Astrocyte of the cerebellum (primary cell): ENCODE results near the gene USH1C.

Source experiments
- DNase-seq: peaks from one replicate; pipeline ENCODE4 v3.0.0-alpha.2; 2011; ENCODE audit warnings: low read depth
- H3K4me3 ChIP-seq: 2 replicates; pipeline ENCODE4 v1.5.1; 2011; ENCODE audit warnings: mild to moderate bottlenecking, low read depth, low read length, moderate library complexity
- in situ Hi-C: cut with HindIII; loops from 2 replicates; pipeline ENCODE4 v1.10.0; 2017; ENCODE audit warnings: low sequenced_read_pairs
- TF ChIP-seq, protein P1 (sequence below): IDR thresholded peaks from 2 replicates; pipeline ENCODE4 v1.5.1; 2012; ENCODE audit warnings: low read length, low read depth, moderate library complexity, mild to moderate bottlenecking; ENCODE audit errors: missing control alignments

Gene USH1C

DNA sequence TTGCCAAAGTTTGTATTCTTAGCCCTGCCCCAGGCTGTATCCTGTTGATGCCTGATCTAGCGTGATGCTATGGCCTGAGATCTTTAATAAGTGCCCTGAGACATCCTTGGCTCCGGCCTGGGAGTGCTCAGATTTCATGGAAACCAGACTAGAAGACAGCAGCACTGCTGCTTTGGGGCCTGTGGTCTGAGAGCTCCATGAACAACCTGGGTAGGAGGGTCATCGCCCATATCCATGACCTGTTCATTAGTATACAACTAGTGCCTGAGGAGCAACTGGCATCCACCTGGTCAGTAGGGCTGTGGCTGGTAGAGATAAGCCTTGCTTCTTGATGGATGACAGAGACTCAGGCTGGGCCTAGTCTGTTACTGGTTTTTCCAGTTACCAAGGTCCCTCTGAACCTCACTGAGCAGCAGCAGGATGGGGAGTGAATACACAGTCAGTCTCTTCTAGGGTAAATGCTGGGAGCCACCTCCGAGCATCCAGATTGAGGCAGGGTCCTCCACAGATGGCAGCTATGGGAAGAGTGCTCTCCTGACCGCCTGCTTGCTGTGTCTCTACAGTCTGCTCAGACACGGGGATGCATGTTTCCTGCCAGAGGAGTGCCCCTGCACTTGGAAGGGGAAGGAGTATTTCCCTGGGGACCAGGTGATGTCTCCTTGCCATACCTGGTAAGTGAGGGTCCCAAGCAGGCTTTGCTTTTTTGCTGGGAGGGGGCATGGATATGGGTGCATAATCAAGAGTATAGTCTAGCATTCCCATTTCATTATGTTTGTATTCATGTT, 41.9 kb upstream of the USH1C start:
- in situ Hi-C loops, result no loop called here
- TF ChIP-seq, protein P1, sequence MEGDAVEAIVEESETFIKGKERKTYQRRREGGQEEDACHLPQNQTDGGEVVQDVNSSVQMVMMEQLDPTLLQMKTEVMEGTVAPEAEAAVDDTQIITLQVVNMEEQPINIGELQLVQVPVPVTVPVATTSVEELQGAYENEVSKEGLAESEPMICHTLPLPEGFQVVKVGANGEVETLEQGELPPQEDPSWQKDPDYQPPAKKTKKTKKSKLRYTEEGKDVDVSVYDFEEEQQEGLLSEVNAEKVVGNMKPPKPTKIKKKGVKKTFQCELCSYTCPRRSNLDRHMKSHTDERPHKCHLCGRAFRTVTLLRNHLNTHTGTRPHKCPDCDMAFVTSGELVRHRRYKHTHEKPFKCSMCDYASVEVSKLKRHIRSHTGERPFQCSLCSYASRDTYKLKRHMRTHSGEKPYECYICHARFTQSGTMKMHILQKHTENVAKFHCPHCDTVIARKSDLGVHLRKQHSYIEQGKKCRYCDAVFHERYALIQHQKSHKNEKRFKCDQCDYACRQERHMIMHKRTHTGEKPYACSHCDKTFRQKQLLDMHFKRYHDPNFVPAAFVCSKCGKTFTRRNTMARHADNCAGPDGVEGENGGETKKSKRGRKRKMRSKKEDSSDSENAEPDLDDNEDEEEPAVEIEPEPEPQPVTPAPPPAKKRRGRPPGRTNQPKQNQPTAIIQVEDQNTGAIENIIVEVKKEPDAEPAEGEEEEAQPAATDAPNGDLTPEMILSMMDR, result no peak
- no peak overlapping the region for H3K4me3 ChIP-seq
- DNase-seq, result no peak

DNA sequence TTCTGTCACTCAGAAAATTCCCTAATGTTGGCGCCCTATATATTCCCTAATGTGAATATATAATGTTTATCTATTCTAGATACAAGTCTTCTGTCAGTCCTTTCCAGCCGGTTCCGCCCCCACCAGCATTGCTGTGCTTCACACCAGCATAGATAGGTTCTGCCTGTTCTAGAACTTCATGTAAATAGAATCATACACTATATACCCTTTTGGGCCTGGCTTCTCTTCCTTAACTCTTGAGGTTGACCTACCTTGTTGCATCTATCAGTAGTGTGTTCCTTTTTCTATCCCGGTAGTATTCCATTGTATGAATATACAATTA, 37.5 kb upstream of the USH1C start:
- TF ChIP-seq, protein P1, result no peak
- no peak for DNase-seq
- H3K4me3 ChIP-seq, result no peak overlapping the region
- in situ Hi-C loops, result no loop called here

DNA sequence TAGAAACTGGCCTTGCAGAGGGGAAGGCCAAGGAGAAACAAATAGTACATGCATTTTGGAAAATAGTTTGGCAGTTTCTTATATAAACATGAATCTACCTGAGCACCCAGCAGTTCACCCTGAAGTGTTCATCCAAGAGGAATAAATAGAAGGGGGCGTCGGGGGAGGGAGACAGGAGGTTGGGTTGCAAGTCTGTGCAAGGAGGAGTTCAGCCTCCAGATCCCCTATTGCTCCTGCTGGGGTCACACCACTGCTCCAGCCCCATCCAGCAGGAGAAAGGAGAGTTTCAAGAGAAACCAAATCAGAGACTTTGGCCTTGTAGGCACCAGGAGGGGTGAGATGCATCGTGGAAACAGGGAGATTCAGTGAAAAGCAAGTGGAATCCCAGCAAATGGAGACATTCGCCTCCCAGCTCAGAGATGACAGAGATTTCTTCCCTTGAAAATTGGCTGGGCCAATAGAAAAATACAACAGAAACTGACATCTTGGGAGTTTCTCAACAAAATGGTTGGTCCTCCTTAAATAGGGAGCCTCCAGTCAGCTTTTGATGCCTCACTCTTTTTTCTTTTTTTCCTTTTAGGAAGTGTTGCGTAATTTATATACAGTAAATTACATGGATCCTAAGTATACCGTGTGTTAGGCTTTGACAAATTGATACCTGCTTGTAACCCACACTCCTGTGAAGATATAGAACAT, 37.0 kb upstream of the USH1C start:
- in situ Hi-C loops, result no loop called here
- TF ChIP-seq, protein P1, result no peak
- no peak overlapping the region for H3K4me3 ChIP-seq
- no peak for DNase-seq

DNA sequence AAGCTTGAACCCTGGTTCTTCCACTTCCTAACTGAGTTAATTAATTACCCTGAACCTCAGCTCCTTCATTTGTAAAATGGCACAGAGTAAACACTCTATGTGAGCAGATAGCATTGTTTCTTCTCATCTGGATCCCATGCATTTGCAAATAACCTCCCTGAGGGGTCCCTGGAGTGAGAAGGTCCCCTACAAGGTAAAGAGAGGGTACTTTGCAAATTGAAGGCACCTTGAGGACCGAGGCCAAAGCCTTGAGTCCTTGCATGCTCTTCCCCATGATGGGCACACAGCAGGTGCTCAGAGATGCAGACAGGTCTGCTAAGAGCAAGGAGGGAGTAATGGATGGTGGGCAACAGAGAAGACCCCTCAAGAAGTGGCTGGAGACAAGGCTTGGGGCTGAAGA, 36.1 kb upstream of the USH1C start:
- TF ChIP-seq, protein P1, result no peak
- in situ Hi-C loops, result no loop called here
- no peak for DNase-seq
- H3K4me3 ChIP-seq, result no peak overlapping the region

DNA sequence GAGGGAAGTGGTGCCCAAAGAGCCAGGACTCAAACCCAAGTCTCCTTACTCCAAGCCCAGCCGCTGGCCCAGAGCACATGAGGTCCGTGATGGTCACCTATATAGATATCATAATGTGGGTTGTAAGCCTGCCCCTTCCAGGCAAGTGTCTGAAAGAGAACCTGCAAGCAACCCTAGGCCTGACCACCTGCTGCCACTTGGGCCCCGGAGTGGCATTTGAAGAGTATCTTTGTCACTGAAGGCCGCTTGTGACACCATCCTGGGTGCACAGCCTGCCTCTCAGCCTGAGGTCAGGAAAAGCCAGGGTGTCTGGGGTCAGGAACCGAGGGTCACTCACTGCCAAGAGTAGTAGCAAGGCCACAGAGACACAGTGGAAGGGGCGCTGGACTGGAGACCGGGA, 35.2 kb upstream of the USH1C start:
- TF ChIP-seq, protein P1, result no peak
- DNase-seq, result no peak
- H3K4me3 ChIP-seq, result no peak overlapping the region
- in situ Hi-C loops, result no loop called here

DNA sequence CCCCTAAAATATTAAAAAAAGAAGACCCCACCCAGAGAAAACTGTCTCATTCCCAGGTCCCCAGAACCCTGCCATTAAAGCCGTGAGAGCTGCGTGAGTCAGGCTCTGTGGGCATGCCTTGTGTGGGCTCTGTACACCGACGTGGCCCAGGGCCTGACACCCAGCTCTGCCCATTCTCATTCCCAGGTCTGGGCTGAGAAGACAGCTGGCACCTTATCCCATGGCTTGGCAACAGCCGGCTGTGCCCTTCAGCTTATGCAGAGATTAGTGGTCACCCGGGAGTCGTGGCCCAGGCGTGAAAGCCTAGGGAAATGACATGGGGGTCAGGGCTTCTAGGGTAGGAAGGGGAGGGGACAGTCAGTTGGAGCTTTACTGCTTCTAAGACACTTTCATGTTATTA, 34.7 kb upstream of the USH1C start:
- no peak for DNase-seq
- in situ Hi-C loops, result no loop called here
- H3K4me3 ChIP-seq, result no peak overlapping the region
- TF ChIP-seq, protein P1, result no peak
